ENCODE results near the gene CTBP1. TPM values are rescaled to one million over a fixed set of nuclear protein-coding genes. Genes with fewer than 3 reads are reported as not detected.
A peak's percentile ranks its signal among the peaks of the same experiment; 100 is the strongest.

Gene CTBP1
- total and polyA plus RNA-seq, 8 donors: 91.5 to 131 (median 109) TPM

- intact Hi-C loops (cut with DNase I): no loop called here
- Histone ChIP-seq H3K4me3 (no peak overlapping the region), H3K27ac (no peak overlapping the region), H3K9me3 (no peaks in the 10 kb centered on the region), H3K27me3 (no peaks in the 10 kb centered on the region), H3K36me3 (no peaks in the 10 kb centered on the region), H3K4me1 (peaks cover 5 to 6% (median 6%) of the 10 kb centered on the region in 3 donors)
- DNase-seq: peak in 1 of 6 donors; percentile 8
- peak in 1 of 4 donors; percentile 2 for ATAC-seq
- no peak for FAIRE-seq
- no peak for TF ChIP-seq CTCF (IDR thresholded peaks at IDR 0.05)
- WGBS, 2 donors: 43 to 44% methylated on average over 1 of the region's 1 CpG
These were observed 61.7 kb downstream of the CTBP1 start for GRCh38 chr4:1187182-1187581.

GRCh38 chr4:1183985-1184773 lies 64.8 kb downstream of the CTBP1 start:
- Histone ChIP-seq H3K27ac (no peak overlapping the region), H3K36me3 (no peaks in the 10 kb centered on the region), H3K27me3 (no peaks in the 10 kb centered on the region), H3K4me1 (no peaks in the 10 kb centered on the region), H3K4me3 (no peak overlapping the region), H3K9me3 (no peaks in the 10 kb centered on the region)
- WGBS, 2 donors: 75 to 88% methylated on average over 6 of the region's 6 CpGs
- no peak for FAIRE-seq
- intact Hi-C loops (cut with DNase I): no loop called here
- DNase-seq: no peak
- peak in 2 of 4 donors; percentile 37 to 44 for ATAC-seq
- no peak for TF ChIP-seq CTCF (IDR thresholded peaks at IDR 0.05)

- FAIRE-seq: peak; percentile 64
- no peaks in the 10 kb centered on the region for H3K36me3 ChIP-seq
- no peak for TF ChIP-seq CTCF (IDR thresholded peaks at IDR 0.05)
- no peak overlapping the region for H3K27ac ChIP-seq
- intact Hi-C loops (cut with DNase I): no loop called here
- no peaks in the 10 kb centered on the region for H3K27me3 ChIP-seq
- ATAC-seq: no peak
- H3K9me3 ChIP-seq: no peaks in the 10 kb centered on the region
- H3K4me1 ChIP-seq: peaks cover 0 to 4% (median 0%) of the 10 kb centered on the region in 3 donors
- DNase-seq: no peak
- H3K4me3 ChIP-seq: no peak overlapping the region
These were observed 66.6 kb downstream of the CTBP1 start for GRCh38 chr4:1182313-1182712.

GRCh38 chr4:1180663-1181062 lies 68.3 kb downstream of the CTBP1 start:
- Histone ChIP-seq H3K27ac (no peak overlapping the region), H3K27me3 (no peaks in the 10 kb centered on the region), H3K36me3 (no peaks in the 10 kb centered on the region), H3K4me3 (no peak overlapping the region), H3K9me3 (no peaks in the 10 kb centered on the region), H3K4me1 (peaks cover 0 to 4% (median 0%) of the 10 kb centered on the region in 3 donors)
- DNase-seq (no peak), FAIRE-seq (no peak), ATAC-seq (no peak)
- intact Hi-C loops (cut with DNase I): no loop called here
- TF ChIP-seq CTCF (IDR thresholded peaks at IDR 0.05): no peak

GRCh38 chr4:1179976-1180375 lies 69.0 kb downstream of the CTBP1 start:
- DNase-seq (no peak), ATAC-seq (no peak), FAIRE-seq (no peak)
- no peak for TF ChIP-seq CTCF (IDR thresholded peaks at IDR 0.05)
- intact Hi-C loops (cut with DNase I): no loop called here
- H3K27me3 ChIP-seq: no peaks in the 10 kb centered on the region
- H3K4me1 ChIP-seq: peaks cover 0 to 4% (median 0%) of the 10 kb centered on the region in 3 donors
- no peaks in the 10 kb centered on the region for H3K9me3 ChIP-seq
- WGBS, 2 donors: 92 to 100% methylated on average over 1 of the region's 1 CpG
- H3K27ac ChIP-seq: no peak overlapping the region
- no peaks in the 10 kb centered on the region for H3K36me3 ChIP-seq
- H3K4me3 ChIP-seq: no peak overlapping the region

All from pancreas (tissue), 10 donors.